HUES6 (cell line): ENCODE results near the gene CYSTM1.

Experiments
- H3K27ac ChIP-seq: 2 replicates; pipeline ENCODE4 v1.7.0; 2013; ENCODE audit warnings: low read depth, mild to moderate bottlenecking, low read length, inconsistent platforms
- H3K27me3 ChIP-seq: 2 replicates; pipeline ENCODE4 v1.6.1; 2013; ENCODE audit warnings: low read length; ENCODE audit not compliant: control insufficient read depth, insufficient read depth
- H3K36me3 ChIP-seq: 2 replicates; pipeline ENCODE4 v1.6.1; 2013; ENCODE audit warnings: low read length; ENCODE audit not compliant: control insufficient read depth, insufficient read depth
- H3K4me1 ChIP-seq: 2 replicates; pipeline ENCODE4 v1.6.1; 2013; ENCODE audit warnings: low read length; ENCODE audit not compliant: control insufficient read depth, insufficient read depth
- H3K4me3 ChIP-seq: 2 replicates; pipeline ENCODE4 v1.5.1; 2013; ENCODE audit warnings: low read depth, low read length
- H3K9ac ChIP-seq: one replicate; pipeline ENCODE4 v1.6.1; 2013; ENCODE audit warnings: mild to moderate bottlenecking, low read length
- H3K9me3 ChIP-seq: 2 replicates; pipeline ENCODE4 v1.6.1; 2013; ENCODE audit warnings: low read depth, low read length; ENCODE audit not compliant: control insufficient read depth, insufficient read depth

CYSTM1 gene

GRCh38 chr5:140178482-140179116 lies 3.6 kb downstream of the CYSTM1 start:
- Histone ChIP-seq H3K4me3 (no peak overlapping the region), H3K27me3 (no peaks in the 10 kb centered on the region), H3K27ac (no peak overlapping the region), H3K4me1 (peaks cover 19% of the 10 kb centered on the region), H3K9me3 (no peaks in the 10 kb centered on the region), H3K36me3 (no peaks in the 10 kb centered on the region), H3K9ac (no peak overlapping the region)

GRCh38 chr5:140181002-140181483 lies 6.1 kb downstream of the CYSTM1 start:
- Histone ChIP-seq H3K9ac (no peak overlapping the region), H3K9me3 (no peaks in the 10 kb centered on the region), H3K27me3 (no peaks in the 10 kb centered on the region), H3K36me3 (no peaks in the 10 kb centered on the region), H3K4me3 (no peak overlapping the region), H3K4me1 (peaks cover 16% of the 10 kb centered on the region), H3K27ac (no peak overlapping the region)

- Histone ChIP-seq H3K9me3 (no peaks in the 10 kb centered on the region), H3K36me3 (no peaks in the 10 kb centered on the region), H3K27me3 (no peaks in the 10 kb centered on the region), H3K4me3 (no peak overlapping the region), H3K27ac (no peak overlapping the region), H3K4me1 (peaks cover 16% of the 10 kb centered on the region), H3K9ac (no peak overlapping the region)
These were observed 6.5 kb downstream of the CYSTM1 start for GRCh38 chr5:140181525-140181924.

- Histone ChIP-seq H3K4me3 (no peak overlapping the region), H3K27ac (no peak overlapping the region), H3K36me3 (no peaks in the 10 kb centered on the region), H3K27me3 (no peaks in the 10 kb centered on the region), H3K4me1 (peaks cover 16% of the 10 kb centered on the region), H3K9me3 (no peaks in the 10 kb centered on the region), H3K9ac (no peak overlapping the region)
These were observed 7.2 kb downstream of the CYSTM1 start for GRCh38 chr5:140182075-140182711.

GRCh38 chr5:140182803-140183367 lies 7.9 kb downstream of the CYSTM1 start:
- Histone ChIP-seq H3K27ac (no peak overlapping the region), H3K4me3 (no peak overlapping the region), H3K9ac (no peak overlapping the region), H3K27me3 (no peaks in the 10 kb centered on the region), H3K9me3 (no peaks in the 10 kb centered on the region), H3K4me1 (peaks cover 16% of the 10 kb centered on the region), H3K36me3 (no peaks in the 10 kb centered on the region)

- H3K4me3 ChIP-seq = no peak overlapping the region
- peaks cover 16% of the 10 kb centered on the region for H3K4me1 ChIP-seq
- H3K27me3 ChIP-seq = no peaks in the 10 kb centered on the region
These were observed 10.4 kb downstream of the CYSTM1 start for GRCh38 chr5:140185409-140185808.

GRCh38 chr5:140186267-140186671 lies 11.3 kb downstream of the CYSTM1 start:
- H3K4me3 ChIP-seq = no peak overlapping the region
- H3K27ac ChIP-seq = no peak overlapping the region
- H3K9ac ChIP-seq = no peak overlapping the region
- no peaks in the 10 kb centered on the region for H3K27me3 ChIP-seq
- H3K36me3 ChIP-seq = no peaks in the 10 kb centered on the region
- peaks cover 21% of the 10 kb centered on the region for H3K4me1 ChIP-seq
- no peaks in the 10 kb centered on the region for H3K9me3 ChIP-seq

More at GRCh38 chr5:140185409-140185808, 10.4 kb downstream of the CYSTM1 start:
- Histone ChIP-seq H3K36me3 (no peaks in the 10 kb centered on the region), H3K27ac (no peak overlapping the region), H3K9me3 (no peaks in the 10 kb centered on the region), H3K9ac (no peak overlapping the region)

GRCh38 chr5:140189253-140189652 lies 14.3 kb downstream of the CYSTM1 start:
- Histone ChIP-seq H3K27ac (no peak overlapping the region), H3K27me3 (no peaks in the 10 kb centered on the region), H3K36me3 (no peaks in the 10 kb centered on the region), H3K4me1 (peaks cover 20% of the 10 kb centered on the region), H3K4me3 (no peak overlapping the region), H3K9ac (no peak overlapping the region), H3K9me3 (no peaks in the 10 kb centered on the region)

GRCh38 chr5:140189977-140190871 lies 15.2 kb downstream of the CYSTM1 start:
- H3K27me3 ChIP-seq = no peaks in the 10 kb centered on the region
- peaks cover 20% of the 10 kb centered on the region for H3K4me1 ChIP-seq
- H3K27ac ChIP-seq = no peak overlapping the region
- H3K9me3 ChIP-seq = no peaks in the 10 kb centered on the region
- H3K36me3 ChIP-seq = peaks cover 3% of the 10 kb centered on the region; the same call in 1 of the 2 replicates
- H3K9ac ChIP-seq = no peak overlapping the region
- H3K4me3 ChIP-seq = no peak overlapping the region

GRCh38 chr5:140190872-140191218 lies 15.9 kb downstream of the CYSTM1 start:
- no peak overlapping the region for H3K27ac ChIP-seq
- H3K36me3 ChIP-seq = peaks cover 3% of the 10 kb centered on the region; the same call in 1 of the 2 replicates
- H3K9me3 ChIP-seq = no peaks in the 10 kb centered on the region
- no peak overlapping the region for H3K4me3 ChIP-seq
- H3K4me1 ChIP-seq = peaks cover 20% of the 10 kb centered on the region
- H3K9ac ChIP-seq = no peak overlapping the region
- no peaks in the 10 kb centered on the region for H3K27me3 ChIP-seq
